ENCODE measurements around the gene AKNAD1.

DNA sequence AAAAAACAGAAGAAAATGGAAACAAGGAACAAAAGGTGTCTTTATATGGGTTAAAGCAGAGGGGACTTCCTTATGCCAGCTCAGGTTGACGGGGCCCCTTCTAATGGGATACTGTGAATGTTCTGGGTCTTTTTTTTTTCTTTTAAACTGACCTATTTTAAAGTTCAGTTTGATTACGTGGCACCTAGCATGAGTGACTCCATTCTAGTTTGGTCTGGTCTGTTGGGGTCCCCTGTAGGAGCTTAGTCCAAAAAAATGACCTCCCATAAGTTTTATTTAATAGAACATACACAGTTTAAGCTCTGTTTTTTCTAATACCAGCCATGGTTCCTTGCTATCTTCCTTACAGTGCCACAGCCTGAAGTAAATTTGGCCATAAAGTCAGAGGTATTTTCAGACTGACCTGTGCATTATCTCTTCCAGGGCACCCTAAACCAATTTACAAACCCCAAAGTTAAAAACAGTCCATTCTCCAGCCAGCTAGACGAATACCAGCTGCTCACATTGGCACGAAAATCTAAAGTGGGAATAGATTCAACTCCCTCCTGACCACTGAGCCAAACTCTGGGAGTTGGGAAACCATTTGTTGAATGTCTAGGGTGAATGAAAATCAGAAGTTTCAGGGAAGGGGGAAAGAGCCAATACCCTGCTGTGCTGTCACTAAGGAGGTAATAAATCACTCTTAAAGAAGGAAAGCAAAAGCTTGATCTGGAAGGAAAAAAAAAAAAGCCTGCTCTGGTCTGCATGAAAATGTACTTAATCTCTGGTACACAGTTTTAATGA lies 42.4 kb downstream of the AKNAD1 start:
- no peak for TF ChIP-seq RARB (CRISPR knock-in tag; IDR thresholded peaks at IDR 0.05)
- TF ChIP-seq ZFP3 (CRISPR knock-in tag; IDR thresholded peaks at IDR 0.05): no peak
- TF ChIP-seq OSR1 (CRISPR knock-in tag; IDR thresholded peaks at IDR 0.05): no peak
- no peak for TF ChIP-seq ARNTL (CRISPR knock-in tag; IDR thresholded peaks at IDR 0.05; ENCODE audit: borderline replicate concordance, low read depth)
- peak; percentile 49 for TF ChIP-seq ISL1 (CRISPR knock-in tag; IDR thresholded peaks at IDR 0.05)
- no peak for TF ChIP-seq ZNF8 (CRISPR knock-in tag; IDR thresholded peaks at IDR 0.05)
- TF ChIP-seq ZNF565 (CRISPR knock-in tag; conservative IDR thresholded peaks at IDR 0.05; ENCODE audit: low read depth): no peak
- TF ChIP-seq, protein P1, sequence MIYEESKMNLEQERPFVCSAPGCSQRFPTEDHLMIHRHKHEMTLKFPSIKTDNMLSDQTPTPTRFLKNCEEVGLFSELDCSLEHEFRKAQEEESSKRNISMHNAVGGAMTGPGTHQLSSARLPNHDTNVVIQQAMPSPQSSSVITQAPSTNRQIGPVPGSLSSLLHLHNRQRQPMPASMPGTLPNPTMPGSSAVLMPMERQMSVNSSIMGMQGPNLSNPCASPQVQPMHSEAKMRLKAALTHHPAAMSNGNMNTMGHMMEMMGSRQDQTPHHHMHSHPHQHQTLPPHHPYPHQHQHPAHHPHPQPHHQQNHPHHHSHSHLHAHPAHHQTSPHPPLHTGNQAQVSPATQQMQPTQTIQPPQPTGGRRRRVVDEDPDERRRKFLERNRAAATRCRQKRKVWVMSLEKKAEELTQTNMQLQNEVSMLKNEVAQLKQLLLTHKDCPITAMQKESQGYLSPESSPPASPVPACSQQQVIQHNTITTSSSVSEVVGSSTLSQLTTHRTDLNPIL (CRISPR knock-in tag; IDR thresholded peaks at IDR 0.05; ENCODE audit: low read depth): no peak
- no peak for TF ChIP-seq TCF4 (CRISPR knock-in tag; IDR thresholded peaks at IDR 0.05; ENCODE audit: borderline replicate concordance)
- no peak for TF ChIP-seq ZC3H10 (CRISPR knock-in tag; IDR thresholded peaks at IDR 0.05)
- TF ChIP-seq, protein P2, sequence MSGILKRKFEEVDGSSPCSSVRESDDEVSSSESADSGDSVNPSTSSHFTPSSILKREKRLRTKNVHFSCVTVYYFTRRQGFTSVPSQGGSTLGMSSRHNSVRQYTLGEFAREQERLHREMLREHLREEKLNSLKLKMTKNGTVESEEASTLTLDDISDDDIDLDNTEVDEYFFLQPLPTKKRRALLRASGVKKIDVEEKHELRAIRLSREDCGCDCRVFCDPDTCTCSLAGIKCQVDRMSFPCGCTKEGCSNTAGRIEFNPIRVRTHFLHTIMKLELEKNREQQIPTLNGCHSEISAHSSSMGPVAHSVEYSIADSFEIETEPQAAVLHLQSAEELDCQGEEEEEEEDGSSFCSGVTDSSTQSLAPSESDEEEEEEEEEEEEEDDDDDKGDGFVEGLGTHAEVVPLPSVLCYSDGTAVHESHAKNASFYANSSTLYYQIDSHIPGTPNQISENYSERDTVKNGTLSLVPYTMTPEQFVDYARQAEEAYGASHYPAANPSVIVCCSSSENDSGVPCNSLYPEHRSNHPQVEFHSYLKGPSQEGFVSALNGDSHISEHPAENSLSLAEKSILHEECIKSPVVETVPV (CRISPR knock-in tag; IDR thresholded peaks at IDR 0.05): no peak
- TF ChIP-seq, protein P3, sequence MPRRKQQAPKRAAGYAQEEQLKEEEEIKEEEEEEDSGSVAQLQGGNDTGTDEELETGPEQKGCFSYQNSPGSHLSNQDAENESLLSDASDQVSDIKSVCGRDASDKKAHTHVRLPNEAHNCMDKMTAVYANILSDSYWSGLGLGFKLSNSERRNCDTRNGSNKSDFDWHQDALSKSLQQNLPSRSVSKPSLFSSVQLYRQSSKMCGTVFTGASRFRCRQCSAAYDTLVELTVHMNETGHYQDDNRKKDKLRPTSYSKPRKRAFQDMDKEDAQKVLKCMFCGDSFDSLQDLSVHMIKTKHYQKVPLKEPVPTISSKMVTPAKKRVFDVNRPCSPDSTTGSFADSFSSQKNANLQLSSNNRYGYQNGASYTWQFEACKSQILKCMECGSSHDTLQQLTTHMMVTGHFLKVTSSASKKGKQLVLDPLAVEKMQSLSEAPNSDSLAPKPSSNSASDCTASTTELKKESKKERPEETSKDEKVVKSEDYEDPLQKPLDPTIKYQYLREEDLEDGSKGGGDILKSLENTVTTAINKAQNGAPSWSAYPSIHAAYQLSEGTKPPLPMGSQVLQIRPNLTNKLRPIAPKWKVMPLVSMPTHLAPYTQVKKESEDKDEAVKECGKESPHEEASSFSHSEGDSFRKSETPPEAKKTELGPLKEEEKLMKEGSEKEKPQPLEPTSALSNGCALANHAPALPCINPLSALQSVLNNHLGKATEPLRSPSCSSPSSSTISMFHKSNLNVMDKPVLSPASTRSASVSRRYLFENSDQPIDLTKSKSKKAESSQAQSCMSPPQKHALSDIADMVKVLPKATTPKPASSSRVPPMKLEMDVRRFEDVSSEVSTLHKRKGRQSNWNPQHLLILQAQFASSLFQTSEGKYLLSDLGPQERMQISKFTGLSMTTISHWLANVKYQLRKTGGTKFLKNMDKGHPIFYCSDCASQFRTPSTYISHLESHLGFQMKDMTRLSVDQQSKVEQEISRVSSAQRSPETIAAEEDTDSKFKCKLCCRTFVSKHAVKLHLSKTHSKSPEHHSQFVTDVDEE (CRISPR knock-in tag; IDR thresholded peaks at IDR 0.05): no peak
- TF ChIP-seq ZFP30 (CRISPR knock-in tag; IDR thresholded peaks at IDR 0.05): no peak
